Measurements from ENCODE around the gene ZBTB7B. TPM values are rescaled to one million over a fixed set of nuclear protein-coding genes. Genes with fewer than 3 reads are reported as not detected.

Gene ZBTB7B
- total and polyA plus RNA-seq, 9 of the 15 experiments (the other 6 are each of a cell fraction or from before 2014, with no cell fraction given), result 0.04 to 46.5 (median 15.2) TPM

DNA sequence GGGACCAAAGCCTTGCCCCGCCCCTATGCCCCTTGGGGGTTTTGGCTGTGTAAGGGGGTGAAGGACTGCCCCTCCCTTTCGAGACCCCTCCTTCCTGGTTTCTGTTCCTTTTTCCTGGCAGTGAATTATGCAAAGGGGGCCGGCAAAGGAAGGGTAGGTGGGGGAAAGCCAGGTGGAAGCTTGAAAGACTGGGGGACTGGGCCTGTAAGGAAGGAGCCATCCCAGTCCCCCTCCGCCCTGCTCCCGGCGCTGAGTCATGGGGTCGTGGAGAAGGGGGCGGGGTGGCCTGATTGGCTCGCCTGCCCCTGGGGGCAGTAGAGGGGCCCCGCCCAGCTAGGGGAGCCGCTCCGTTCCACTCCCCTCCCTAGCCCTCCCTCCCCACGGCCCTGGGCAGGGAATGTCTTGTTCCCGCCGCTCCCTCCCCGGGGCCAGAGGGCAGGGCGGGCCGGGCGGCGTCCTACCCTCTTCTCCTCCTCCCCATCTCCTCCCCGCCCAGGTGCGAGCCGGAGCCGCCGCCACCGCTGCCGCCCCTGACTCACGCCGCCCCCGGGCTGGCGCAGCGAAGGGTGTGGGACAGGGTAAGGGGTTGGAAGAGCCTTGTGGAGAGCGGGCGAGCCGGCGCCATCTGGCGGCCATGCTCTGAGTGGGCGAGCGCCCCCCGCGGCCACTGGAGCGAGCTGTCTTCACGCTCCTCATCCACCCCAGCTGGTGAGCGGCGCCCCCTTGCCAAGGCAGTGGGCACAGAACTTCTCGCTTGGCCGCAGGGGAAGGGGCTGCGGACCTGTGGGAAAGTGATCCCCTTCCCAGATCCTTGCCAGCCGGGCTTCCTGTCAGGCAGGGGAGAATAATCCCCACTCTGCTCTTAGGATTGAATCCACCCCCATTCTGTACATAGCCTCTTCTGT lies 14.7 kb downstream of the ZBTB7B start (continued):
- TF ChIP-seq, protein P1, sequence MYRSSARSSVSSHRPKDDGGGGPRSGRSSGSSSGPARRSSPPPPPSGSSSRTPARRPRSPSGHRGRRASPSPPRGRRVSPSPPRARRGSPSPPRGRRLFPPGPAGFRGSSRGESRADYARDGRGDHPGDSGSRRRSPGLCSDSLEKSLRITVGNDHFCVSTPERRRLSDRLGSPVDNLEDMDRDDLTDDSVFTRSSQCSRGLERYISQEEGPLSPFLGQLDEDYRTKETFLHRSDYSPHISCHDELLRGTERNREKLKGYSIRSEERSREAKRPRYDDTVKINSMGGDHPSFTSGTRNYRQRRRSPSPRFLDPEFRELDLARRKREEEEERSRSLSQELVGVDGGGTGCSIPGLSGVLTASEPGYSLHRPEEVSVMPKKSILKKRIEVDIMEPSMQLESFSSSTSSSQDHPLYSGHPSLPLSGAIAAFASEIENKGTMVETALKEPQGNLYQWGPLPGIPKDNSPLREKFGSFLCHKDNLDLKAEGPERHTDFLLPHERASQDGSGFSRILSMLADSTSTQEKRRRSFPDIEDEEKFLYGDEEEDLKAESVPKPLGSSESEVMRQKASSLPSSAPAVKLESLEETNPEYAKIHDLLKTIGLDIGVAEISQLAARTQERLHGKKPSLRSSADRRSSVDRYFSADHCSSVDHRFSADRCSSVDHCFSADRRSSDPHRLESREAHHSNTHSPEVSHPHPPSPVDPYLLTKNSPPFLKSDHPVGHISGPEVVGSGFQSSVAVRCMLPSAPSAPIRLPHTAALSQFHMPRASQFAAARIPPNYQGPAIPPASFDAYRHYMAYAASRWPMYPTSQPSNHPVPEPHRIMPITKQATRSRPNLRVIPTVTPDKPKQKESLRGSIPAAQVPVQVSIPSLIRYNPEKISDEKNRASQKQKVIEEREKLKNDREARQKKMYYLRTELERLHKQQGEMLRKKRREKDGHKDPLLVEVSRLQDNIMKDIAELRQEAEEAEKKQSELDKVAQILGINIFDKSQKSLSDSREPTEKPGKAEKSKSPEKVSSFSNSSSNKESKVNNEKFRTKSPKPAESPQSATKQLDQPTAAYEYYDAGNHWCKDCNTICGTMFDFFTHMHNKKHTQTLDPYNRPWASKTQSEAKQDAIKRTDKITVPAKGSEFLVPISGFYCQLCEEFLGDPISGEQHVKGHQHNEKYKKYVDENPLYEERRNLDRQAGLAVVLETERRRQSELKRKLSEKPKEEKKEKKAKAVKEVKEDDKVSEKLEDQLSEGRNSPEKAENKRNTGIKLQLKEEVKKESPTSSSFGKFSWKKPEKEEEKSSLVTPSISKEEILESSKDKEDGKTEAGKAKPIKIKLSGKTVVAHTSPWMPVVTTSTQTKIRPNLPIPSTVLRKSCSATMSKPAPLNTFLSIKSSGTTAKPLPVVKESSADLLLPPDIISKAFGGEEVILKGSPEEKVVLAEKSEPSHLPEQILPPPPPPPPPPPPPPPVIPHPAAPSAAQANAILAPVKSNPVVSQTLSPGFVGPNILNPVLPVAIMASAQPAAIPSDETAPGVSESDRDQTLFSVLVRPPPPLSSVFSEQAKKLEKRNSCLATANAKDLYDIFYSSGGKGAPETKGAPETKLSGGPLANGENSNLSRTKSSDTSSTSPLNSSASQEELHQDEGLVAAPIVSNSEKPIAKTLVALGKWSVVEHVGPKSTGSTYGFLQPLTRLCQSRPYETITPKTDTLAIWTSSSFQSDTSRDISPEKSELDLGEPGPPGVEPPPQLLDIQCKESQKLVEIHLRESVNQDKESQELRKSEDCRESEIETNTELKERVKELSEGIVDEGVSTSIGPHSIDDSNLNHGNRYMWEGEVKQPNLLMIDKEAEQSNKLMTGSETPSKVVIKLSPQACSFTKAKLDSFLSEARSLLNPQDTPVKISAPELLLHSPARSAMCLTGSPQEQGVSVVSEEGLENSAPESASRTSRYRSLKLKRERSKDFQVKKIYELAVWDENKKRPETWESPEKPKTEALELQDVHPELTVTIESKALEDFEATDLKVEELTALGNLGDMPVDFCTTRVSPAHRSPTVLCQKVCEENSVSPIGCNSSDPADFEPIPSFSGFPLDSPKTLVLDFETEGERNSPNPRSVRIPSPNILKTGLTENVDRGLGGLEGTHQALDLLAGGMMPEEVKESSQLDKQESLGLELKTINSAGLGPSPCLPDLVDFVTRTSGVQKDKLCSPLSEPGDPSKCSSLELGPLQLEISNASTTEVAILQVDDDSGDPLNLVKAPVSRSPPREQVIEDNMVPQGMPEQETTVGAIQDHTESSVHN (IDR thresholded peaks at IDR 0.05; ENCODE audit: borderline replicate concordance in 1 of 2, low read depth in 1 of 2), result no peak
- 0 out of 2 replicates have a peak, but pooled peaks have one; percentile 70 for TF ChIP-seq DNMT1 (IDR thresholded peaks at IDR 0.05)
- TF ChIP-seq RFX5 (IDR thresholded peaks at IDR 0.05; ENCODE audit: low read depth, low read length), result no peak
- peak; percentile 98 to 99 for TF ChIP-seq MAZ (CRISPR knock-in tag; conservative IDR thresholded peaks at IDR 0.05 in 1 of 2, IDR thresholded peaks at IDR 0.05 in 1 of 2)
- TF ChIP-seq, protein P2, sequence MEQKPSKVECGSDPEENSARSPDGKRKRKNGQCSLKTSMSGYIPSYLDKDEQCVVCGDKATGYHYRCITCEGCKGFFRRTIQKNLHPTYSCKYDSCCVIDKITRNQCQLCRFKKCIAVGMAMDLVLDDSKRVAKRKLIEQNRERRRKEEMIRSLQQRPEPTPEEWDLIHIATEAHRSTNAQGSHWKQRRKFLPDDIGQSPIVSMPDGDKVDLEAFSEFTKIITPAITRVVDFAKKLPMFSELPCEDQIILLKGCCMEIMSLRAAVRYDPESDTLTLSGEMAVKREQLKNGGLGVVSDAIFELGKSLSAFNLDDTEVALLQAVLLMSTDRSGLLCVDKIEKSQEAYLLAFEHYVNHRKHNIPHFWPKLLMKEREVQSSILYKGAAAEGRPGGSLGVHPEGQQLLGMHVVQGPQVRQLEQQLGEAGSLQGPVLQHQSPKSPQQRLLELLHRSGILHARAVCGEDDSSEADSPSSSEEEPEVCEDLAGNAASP (IDR thresholded peaks at IDR 0.05), result no peak
- no peak for TF ChIP-seq ZC3H11A (IDR thresholded peaks at IDR 0.05; ENCODE audit: low read depth, low read length)
- TF ChIP-seq CHD2 (IDR thresholded peaks at IDR 0.05; ENCODE audit: low read depth, low read length), result no peak
- TF ChIP-seq, protein P3, sequence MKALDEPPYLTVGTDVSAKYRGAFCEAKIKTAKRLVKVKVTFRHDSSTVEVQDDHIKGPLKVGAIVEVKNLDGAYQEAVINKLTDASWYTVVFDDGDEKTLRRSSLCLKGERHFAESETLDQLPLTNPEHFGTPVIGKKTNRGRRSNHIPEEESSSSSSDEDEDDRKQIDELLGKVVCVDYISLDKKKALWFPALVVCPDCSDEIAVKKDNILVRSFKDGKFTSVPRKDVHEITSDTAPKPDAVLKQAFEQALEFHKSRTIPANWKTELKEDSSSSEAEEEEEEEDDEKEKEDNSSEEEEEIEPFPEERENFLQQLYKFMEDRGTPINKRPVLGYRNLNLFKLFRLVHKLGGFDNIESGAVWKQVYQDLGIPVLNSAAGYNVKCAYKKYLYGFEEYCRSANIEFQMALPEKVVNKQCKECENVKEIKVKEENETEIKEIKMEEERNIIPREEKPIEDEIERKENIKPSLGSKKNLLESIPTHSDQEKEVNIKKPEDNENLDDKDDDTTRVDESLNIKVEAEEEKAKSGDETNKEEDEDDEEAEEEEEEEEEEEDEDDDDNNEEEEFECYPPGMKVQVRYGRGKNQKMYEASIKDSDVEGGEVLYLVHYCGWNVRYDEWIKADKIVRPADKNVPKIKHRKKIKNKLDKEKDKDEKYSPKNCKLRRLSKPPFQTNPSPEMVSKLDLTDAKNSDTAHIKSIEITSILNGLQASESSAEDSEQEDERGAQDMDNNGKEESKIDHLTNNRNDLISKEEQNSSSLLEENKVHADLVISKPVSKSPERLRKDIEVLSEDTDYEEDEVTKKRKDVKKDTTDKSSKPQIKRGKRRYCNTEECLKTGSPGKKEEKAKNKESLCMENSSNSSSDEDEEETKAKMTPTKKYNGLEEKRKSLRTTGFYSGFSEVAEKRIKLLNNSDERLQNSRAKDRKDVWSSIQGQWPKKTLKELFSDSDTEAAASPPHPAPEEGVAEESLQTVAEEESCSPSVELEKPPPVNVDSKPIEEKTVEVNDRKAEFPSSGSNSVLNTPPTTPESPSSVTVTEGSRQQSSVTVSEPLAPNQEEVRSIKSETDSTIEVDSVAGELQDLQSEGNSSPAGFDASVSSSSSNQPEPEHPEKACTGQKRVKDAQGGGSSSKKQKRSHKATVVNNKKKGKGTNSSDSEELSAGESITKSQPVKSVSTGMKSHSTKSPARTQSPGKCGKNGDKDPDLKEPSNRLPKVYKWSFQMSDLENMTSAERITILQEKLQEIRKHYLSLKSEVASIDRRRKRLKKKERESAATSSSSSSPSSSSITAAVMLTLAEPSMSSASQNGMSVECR (CRISPR knock-in tag; IDR thresholded peaks at IDR 0.05), result peak; percentile 73
- TF ChIP-seq ZNF184 (CRISPR knock-in tag; IDR thresholded peaks at IDR 0.05), result no peak

Data from K562 (cell line).